ENCODE data around the gene DOP1A.

The DOP1A gene

GRCh38 chr6:83042467-83043053 is 24.9 kb upstream of the DOP1A start:
- H3K27ac ChIP-seq: no peak overlapping the region
- no peaks in the 10 kb centered on the region for H3K36me3 ChIP-seq
- H3K27me3 ChIP-seq: no peaks in the 10 kb centered on the region
- no peaks in the 10 kb centered on the region for H3K9me3 ChIP-seq
- H3K4me3 ChIP-seq (ENCODE audit: low read depth in 1 of 2, low read length in 1 of 2): no peak overlapping the region
- H3K4me1 ChIP-seq (ENCODE audit: control insufficient read depth in 1 of 2, insufficient read depth in 1 of 2, low read depth in 1 of 2, low read length in 1 of 2): no peaks in the 10 kb centered on the region
- TF ChIP-seq CTCF (IDR thresholded peaks at IDR 0.05): no peak

GRCh38 chr6:83044091-83044768 is 23.2 kb upstream of the DOP1A start:
- Histone ChIP-seq H3K36me3 (no peaks in the 10 kb centered on the region), H3K27ac (no peak overlapping the region), H3K4me3 (ENCODE audit: low read depth in 1 of 2, low read length in 1 of 2) (no peak overlapping the region), H3K27me3 (no peaks in the 10 kb centered on the region), H3K4me1 (ENCODE audit: control insufficient read depth in 1 of 2, insufficient read depth in 1 of 2, low read depth in 1 of 2, low read length in 1 of 2) (no peaks in the 10 kb centered on the region), H3K9me3 (no peaks in the 10 kb centered on the region)
- TF ChIP-seq CTCF (IDR thresholded peaks at IDR 0.05): no peak

GRCh38 chr6:83047065-83047754 is 20.3 kb upstream of the DOP1A start:
- no peaks in the 10 kb centered on the region for H3K4me1 ChIP-seq (ENCODE audit: control insufficient read depth in 1 of 2, insufficient read depth in 1 of 2, low read depth in 1 of 2, low read length in 1 of 2)
- H3K27me3 ChIP-seq: no peaks in the 10 kb centered on the region
- H3K36me3 ChIP-seq: no peaks in the 10 kb centered on the region
- no peak overlapping the region for H3K4me3 ChIP-seq (ENCODE audit: low read depth in 1 of 2, low read length in 1 of 2)
- H3K27ac ChIP-seq: no peak overlapping the region
- TF ChIP-seq CTCF (IDR thresholded peaks at IDR 0.05): no peak
- no peaks in the 10 kb centered on the region for H3K9me3 ChIP-seq

GRCh38 chr6:83051377-83052172 is 15.9 kb upstream of the DOP1A start:
- Histone ChIP-seq H3K27ac (no peak overlapping the region), H3K9me3 (no peaks in the 10 kb centered on the region), H3K27me3 (no peaks in the 10 kb centered on the region), H3K4me3 (ENCODE audit: low read depth in 1 of 2, low read length in 1 of 2) (no peak overlapping the region), H3K36me3 (no peaks in the 10 kb centered on the region), H3K4me1 (ENCODE audit: control insufficient read depth in 1 of 2, insufficient read depth in 1 of 2, low read depth in 1 of 2, low read length in 1 of 2) (no peaks in the 10 kb centered on the region)
- no peak for TF ChIP-seq CTCF (IDR thresholded peaks at IDR 0.05)

- no peak for TF ChIP-seq CTCF (IDR thresholded peaks at IDR 0.05)
- Histone ChIP-seq H3K36me3 (no peaks in the 10 kb centered on the region), H3K4me1 (ENCODE audit: control insufficient read depth in 1 of 2, insufficient read depth in 1 of 2, low read depth in 1 of 2, low read length in 1 of 2) (no peaks in the 10 kb centered on the region), H3K27ac (no peak overlapping the region), H3K9me3 (no peaks in the 10 kb centered on the region), H3K4me3 (ENCODE audit: low read depth in 1 of 2, low read length in 1 of 2) (no peak overlapping the region), H3K27me3 (no peaks in the 10 kb centered on the region)
Observed at GRCh38 chr6:83053678-83054077, 13.8 kb upstream of the DOP1A start.

Data from neutrophil (primary cell).